Kidney tubule cell (primary cell): ENCODE measurements around the gene DNAJC5.

Experiments
- DNase-seq: peaks from one replicate; pipeline ENCODE4 v3.0.0-alpha.2; 2018; ENCODE audit warnings: low spot score

The DNAJC5 gene

GRCh38 chr20:63980806-63981728, 86.1 kb downstream of the DNAJC5 start, which contains the start of gene PRPF6:
Gene PRPF6, plus strand, starts transcription at chr20:63981132. Its CDS starts 114 bp downstream, at chr20:63981246.
- DNase-seq: peak; percentile 96

- DNase-seq: no peak
Observed at GRCh38 chr20:63982937-63983336, 88.0 kb downstream of the DNAJC5 start.
